ENCODE data around the gene AFMID.
"Not testable (repeated sequence)": the region's sequence is repeated elsewhere in the genome, so short reads cannot be mapped to it uniquely, and the experiment has no call there.

Gene AFMID

GRCh38 chr17:78239489-78239931, 52.3 kb downstream of the AFMID start:
- DNase-seq, result no peak

DNA sequence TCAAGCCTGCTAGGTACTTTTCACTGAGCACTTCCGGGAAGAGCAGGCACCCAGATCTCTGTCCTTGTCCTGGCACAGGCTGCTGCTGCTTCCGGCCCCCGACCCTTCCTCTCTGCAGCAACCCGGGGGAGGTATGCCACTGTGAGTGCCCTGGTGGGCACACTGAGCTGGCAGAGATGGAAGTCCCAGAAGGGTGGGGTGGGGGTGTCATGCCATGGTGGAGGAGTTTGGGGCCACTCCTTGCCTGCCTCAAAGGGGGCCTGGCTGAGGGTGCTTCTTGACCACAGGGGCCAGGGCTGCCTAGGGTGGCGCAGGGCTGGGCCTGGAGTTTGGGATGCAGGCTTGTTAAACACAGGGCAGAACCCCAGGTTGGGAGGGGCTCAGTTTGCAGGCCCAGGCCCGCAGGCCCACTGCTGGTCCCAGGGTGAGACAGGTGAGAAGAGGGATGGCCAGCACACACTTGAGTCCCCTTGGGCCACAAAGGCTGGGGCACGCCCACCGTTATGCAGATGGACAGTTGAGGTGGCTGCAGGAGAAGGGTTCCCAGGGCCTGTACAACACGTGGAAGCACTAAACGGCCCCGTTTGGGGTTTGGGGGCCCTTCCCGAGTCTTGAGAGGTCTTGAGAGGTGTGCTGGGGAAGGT, 53.0 kb downstream of the AFMID start:
- DNase-seq, result no peak

DNA sequence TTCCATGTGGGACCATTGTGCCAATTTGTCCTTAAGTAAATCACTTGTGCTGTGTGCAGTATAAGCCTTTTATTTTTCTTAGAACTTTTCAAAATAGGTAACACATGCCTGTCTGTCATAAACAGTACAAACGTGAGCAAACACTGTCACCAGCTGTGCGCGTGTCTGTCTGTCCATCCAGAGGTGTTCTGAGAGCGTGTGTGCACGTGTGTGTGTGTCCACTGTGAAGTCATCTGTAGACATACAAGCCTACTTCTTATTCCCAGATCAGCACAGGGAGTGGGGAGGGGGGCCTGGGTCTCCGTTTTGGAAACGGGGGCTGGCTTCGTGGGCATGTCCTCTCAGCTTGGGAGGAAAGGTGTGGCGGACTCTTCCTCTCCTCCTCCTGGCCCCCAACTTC, 53.7 kb downstream of the AFMID start:
- DNase-seq, result no peak

- no peak for DNase-seq
Observed at GRCh38 chr17:78241277-78242023, 54.3 kb downstream of the AFMID start.

GRCh38 chr17:78242024-78242742, 55.0 kb downstream of the AFMID start:
- no peak for DNase-seq

- DNase-seq, result no peak
Observed at GRCh38 chr17:78247304-78247703, 60.1 kb downstream of the AFMID start.

DNA sequence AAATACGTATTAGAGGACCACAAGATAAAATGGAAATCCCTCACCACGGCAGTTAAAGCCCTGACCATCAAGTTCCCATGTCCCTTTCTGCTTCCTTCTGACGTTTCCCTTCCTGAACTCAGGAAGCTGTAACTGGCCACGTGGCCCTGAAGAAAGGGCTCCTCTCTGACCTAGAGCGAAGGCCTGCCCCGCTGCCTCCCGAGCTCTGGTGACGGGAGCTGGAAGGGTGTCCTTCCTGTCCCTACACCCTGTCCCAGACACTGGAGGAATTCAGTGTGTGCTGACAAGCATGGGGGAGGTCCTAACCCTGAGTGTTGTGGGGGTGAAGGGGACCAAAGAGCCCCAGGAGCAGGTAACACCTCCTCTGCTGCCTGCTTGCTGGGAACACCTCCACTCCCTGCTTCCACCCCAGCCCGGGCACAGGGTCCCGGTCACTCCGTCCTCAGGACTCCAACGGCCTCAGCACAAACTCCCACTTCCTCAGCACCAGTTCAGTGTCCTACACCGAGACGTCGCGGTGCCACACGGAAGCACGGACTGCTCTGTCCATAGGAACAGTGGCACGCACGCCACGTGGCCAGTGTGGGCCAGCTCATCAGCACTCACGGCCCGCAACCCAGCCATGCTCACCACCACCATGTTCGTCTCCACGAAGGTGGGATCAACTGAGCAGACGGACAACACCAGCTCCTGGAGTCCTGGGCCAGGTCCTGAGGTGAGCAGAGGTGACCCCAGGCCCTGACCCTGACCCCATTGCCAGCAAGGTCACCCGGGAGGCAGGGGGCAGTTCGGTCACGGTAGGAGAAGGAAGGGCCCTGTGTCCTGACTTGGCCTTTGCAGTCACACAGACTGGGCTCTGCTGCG, 61.1 kb downstream of the AFMID start:
- no peak for DNase-seq

GRCh38 chr17:78249074-78249817, 62.1 kb downstream of the AFMID start:
- DNase-seq, result no peak

DNA sequence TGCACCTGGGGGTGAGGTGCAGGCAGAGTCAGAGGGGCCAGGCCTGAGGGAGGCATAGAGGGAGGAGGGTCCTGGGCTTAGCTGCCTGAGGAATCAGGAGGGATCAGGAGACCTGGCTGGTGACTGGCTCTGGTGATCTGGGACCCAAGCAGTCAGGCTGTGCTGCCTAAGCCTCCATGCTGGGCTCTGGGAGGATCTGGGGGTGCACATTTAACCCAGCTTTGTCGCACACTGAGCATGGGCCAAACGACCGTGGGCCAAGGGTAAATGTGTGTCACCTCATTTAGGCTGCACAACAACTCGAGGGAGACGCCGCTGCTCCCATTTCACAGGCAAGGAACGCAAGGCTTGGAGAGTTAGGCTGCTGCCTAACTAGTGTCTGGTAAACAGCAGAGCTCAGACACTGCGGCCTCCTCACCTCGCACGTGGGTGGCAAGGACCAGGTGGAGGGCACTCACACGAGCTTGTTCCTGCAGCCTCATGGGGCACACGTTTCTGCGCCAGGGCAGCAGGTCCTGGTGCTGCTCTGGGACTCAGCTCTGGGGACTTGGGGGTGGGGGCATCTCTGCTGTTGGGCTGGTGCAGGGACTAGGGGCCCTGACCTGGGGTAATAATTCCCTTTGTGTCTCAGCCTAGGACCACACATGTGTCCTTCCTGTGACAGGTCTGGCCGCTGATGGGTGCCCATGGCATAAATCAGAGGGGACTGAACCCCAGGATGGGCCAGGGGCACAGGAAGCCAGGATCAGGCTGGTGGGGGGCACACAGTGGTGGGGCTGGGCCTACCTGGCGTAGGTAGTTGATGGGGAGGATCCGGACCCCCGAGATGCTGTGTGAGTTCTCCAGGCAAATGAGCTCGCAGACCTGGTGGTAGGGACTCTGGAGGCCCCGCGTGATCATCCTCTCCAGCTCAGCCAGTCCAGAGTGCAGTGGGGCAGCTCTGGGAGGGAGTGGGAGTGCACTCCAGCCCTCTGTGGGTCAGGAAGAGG, 63.0 kb downstream of the AFMID start:
- DNase-seq, result no peak

DNA sequence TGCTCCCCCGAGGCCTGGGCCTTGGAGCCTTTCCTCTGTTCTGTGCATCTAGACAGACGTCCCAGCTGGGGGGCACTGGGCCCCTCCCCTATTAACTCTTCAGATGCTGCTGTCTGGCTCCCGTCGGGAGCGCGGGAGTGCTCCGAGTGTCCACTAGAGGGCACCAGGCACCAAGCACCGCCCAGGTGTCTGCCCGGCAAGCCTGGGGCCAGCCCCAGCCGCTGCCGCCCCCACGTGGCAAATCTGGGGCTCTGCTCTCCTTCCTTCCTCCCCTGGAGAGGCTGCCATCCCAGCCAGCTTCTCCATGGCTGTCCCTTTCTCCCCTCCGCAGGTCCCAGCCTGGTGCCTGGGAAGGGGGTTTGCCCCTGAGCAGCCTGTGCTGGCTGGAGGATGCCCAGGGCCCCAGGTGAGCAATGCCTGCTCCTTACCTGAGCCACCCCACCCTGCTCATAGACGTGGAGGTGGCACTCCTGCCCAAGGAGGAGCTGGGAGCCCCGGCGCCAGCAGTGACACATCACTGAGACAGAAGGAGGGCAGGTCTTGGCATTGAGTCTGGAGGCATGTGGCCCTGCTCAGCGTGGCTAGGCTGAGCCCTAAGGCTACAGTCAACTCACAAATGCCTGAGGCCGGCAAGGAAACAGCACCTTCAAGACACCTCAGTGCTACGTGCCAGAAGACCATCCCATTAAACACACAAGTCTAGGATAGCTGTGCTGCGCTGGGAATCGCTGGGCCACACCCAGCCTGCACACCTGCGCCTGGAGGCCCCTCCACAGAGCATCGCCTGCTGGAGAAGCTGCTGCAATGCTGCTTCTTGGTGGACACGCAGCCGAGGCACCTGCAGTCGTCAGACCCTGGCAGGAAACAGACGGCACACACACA, 64.0 kb downstream of the AFMID start:
- peak; percentile 54 for DNase-seq

- DNase-seq, result no peak
Observed at GRCh38 chr17:78251773-78252103, 64.6 kb downstream of the AFMID start.

- no peak for DNase-seq
Observed at GRCh38 chr17:78252111-78252634, 65.0 kb downstream of the AFMID start.

- DNase-seq, result no peak
Observed at GRCh38 chr17:78252701-78253635, 65.8 kb downstream of the AFMID start.

- DNase-seq, result not testable (repeated sequence)
Observed at GRCh38 chr17:78253636-78253945, 66.4 kb downstream of the AFMID start.

GRCh38 chr17:78253946-78254672, 66.9 kb downstream of the AFMID start:
- peak; percentile 35 for DNase-seq

DNA sequence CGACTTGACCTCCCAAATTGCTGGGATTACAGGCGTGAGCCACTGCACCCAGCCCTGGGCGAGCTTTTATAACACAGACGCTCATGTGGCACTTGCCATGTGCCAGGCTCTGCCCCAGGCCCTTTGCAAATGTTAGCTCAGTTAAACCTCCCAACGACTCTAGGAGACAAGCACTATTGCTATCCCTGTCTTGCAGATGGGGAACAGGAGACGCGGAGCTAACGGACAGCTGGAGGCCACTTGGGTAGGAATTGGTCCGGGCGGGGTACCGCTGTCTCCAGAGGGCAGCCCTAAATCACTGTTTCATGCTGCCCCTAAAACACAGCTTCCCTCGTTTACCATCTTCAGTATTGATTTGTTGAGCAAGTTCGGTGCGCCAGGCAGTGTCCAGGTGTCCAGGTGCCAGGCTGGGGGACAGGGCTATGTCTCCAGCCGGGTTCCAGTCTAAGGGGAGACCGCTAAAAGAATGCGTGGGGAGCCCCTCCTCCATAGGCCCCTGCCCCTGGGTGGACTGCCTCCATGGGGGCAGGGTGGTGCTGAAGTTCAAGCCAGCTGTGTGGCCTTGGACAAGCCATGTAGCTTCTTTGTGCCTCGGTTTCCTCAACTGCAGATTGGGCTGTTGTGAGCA, 68.0 kb downstream of the AFMID start:
- no peak for DNase-seq

GRCh38 chr17:78255953-78256706, 69.0 kb downstream of the AFMID start:
- DNase-seq, result no peak
